DMS 273 treated with DMSO at 0.1 percent for 48 hours (cell line): ENCODE data around the gene TMEM39B.
"Not testable (repeated sequence)": the region's sequence is repeated elsewhere in the genome, so short reads cannot be mapped to it uniquely, and the experiment has no call there.

ENCODE experiments used
- DNase-seq: peaks from one replicate; lab custom pipeline; 2025; lab: John Stamatoyannopoulos, UW

TMEM39B gene

GRCh38 chr1:32072622-32073298 lies at the start of gene TMEM39B:
TSS of gene TMEM39B (plus strand) at chr1:32072939. CDS start at chr1:32073048, 109 bp downstream.
- peak; percentile 86 for DNase-seq

DNA sequence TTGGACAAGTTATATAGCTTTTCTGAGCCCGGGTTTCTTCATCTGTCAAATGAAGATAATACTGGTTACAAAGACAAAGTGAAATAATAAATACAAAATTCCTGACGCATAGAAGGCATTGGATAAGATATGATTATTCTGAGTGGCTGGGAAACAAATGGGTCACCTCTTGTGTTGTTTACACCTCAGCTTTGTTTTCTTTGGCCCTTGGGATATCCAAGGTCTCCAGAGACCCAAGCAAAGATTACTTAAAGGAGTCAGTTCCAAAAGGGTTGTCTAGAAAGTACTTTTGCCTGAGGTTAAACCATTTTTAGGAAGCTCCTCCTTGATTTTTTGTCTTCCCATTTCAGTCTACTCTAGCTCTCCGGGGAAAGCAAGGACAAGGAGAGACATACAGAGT lies 49.4 kb upstream of the TMEM39B start:
- no peak for DNase-seq

DNA sequence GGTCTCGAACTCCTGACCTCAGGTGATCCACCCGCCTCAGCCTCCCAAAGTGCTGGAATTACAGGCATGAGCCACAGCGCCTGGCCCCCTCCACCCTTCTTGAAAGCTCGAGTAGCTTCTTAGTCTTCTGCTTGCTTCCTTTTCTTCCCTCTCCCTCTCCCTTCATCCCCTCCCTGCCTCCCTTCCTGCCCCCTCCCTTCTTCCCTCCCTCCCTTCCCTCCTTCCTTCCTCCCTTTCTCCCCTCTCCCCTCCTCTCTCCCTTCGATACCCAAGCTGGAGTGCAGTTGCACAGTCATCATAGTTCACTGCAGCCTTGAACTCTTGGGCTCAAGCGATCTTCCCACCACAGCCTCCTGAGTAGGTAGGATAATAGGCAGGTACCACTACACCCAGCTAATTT lies 47.2 kb upstream of the TMEM39B start:
- no peak for DNase-seq

GRCh38 chr1:32028746-32029145 lies 44.0 kb upstream of the TMEM39B start:
- DNase-seq: no peak

- DNase-seq: no peak
Measured at GRCh38 chr1:32031578-32032274, 41.0 kb upstream of the TMEM39B start.

DNA sequence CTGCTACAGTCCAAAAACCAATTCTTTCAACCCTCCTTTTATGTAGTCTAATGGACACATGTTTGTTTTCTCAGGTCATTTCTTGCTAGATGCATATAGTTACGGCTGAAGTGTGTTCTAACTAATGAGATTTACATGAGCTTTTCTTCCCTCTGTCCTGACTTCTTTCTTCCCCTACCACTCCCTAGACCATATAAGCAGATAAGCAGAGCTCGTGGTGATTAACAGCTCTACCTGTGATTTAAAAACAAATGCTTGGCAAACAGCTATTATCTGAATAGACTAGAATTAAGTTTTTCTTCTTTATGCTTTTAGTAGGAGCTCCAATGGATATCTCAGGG lies 40.5 kb upstream of the TMEM39B start:
- no peak for DNase-seq

DNA sequence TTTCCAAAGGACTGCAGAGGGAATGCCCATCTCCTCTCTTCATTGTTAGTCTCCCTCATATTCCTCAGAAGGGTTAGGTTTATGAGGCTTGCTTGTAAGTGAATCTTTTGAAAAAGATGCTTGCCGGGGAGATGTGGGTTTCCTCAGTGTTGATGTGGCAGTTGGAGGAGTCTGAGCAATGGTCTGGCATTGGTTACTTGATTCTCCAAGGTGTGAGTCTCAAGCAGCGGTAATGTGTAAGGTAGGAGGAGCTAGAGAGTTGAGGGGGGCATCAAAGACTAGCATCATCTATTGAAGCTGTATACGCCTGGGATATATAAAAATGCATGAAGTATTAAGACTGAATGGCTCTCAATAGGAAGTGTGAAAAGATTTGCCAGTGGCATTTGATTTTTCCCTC lies 37.6 kb upstream of the TMEM39B start:
- no peak for DNase-seq

DNA sequence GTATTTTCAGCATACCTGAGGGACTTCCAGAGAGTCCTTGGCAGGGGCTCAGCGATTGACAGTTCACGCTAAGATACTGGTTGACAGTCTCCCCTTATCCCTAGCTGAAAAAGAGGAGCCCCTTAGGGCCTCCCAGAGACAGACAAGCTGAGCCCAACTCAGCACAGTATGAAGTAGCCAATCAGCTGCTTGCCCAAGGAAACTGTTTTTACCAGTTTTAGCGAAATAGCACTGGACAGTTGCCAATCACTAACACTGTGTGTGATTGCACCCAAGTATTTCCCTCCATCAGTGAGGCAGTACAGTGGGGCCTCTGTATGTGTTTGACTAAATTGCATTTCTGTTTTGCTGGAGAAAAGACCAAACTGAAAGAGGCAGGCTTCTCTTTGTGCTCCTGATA lies 32.0 kb upstream of the TMEM39B start:
- DNase-seq: no peak

- DNase-seq: no peak
Measured at GRCh38 chr1:32042330-32042729, 30.4 kb upstream of the TMEM39B start.

- no peak for DNase-seq
Measured at GRCh38 chr1:32044234-32044633, 28.5 kb upstream of the TMEM39B start.

DNA sequence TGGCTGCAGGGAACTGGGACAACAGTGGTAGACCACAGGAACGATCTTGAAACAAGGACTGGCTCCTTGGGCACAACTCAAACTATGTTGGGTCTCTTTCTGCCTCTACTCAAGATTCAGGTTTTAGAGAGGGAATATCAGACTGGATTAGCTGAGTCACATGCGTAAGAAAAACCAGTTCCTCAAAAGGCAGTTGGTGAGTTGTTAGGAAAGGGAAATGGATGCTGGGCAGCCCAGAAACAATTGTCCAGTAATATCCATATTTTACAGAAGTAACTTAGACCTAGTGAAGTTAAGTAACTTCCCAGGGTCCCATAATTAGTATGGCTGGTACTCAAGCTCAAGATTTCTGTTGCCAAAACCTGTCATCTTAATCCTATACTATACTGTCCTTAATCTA lies 27.0 kb upstream of the TMEM39B start:
- no peak for DNase-seq

DNA sequence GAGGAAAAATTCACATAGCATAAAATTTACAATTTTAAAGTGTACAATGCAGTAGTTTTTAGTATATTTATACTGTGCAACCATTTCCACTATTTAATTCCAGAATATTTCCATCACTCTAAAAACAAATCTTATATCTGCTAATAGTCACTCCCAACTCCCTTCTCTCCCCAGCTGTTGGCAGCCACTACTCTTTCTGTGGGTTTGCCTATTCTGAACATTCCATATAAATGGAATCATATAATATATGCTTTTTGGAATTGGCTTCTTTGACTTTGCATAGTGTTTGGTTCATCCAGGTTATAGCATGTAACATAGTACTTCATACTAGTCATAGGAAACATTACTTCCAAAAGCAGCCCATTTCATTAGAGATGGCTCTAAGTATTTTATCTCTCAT lies 25.0 kb upstream of the TMEM39B start:
- no peak for DNase-seq

- DNase-seq: no peak
Measured at GRCh38 chr1:32048440-32048839, 24.3 kb upstream of the TMEM39B start.

GRCh38 chr1:32051706-32052105 lies 21.0 kb upstream of the TMEM39B start:
- no peak for DNase-seq

DNA sequence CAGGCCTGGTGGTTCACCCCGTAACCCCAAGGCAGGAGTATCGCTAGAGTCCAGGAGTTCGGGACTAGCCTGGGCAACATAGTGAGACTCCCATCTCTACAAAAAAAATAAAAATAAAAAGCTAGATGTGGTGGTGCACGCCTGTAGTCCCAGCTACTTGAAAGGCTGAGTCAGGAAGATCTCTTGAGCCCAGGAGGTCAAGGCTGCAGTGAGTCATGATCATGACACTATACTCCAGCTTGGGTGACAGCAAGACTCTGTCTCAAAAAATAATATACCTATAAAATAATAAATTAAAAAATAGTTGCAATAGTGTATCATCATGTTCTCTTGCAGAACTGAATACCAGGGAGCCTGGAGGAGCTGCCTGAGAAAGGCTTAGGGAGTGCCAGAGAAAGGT lies 19.9 kb upstream of the TMEM39B start:
- DNase-seq: no peak

- DNase-seq: no peak
Measured at GRCh38 chr1:32055416-32055815, 17.3 kb upstream of the TMEM39B start.

GRCh38 chr1:32056598-32056997 lies 16.1 kb upstream of the TMEM39B start:
- no peak for DNase-seq

DNA sequence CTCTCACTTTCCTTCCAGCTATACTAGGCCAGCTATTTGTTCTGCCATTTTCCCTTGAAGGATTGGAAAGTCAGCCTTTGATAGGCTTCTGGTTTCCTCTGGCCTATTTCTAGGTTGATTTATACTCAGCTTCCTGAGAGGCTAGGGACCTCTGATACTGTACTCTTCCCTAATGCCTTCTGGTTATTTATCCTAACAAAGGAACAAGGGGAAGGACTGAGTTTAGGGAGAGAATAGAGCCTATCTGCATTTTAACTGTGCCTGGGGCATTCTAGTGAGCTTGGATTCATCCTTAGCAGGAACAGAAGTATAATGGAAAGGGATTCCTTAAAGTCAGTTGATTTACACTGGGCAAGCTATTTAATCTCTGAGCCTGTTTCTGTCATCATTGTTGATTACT lies 11.8 kb upstream of the TMEM39B start:
- no peak for DNase-seq

GRCh38 chr1:32062867-32063230 lies 9.9 kb upstream of the TMEM39B start:
- no peak for DNase-seq

- peak; percentile 87 for DNase-seq
Measured at GRCh38 chr1:32063261-32063681, 9.5 kb upstream of the TMEM39B start.

DNA sequence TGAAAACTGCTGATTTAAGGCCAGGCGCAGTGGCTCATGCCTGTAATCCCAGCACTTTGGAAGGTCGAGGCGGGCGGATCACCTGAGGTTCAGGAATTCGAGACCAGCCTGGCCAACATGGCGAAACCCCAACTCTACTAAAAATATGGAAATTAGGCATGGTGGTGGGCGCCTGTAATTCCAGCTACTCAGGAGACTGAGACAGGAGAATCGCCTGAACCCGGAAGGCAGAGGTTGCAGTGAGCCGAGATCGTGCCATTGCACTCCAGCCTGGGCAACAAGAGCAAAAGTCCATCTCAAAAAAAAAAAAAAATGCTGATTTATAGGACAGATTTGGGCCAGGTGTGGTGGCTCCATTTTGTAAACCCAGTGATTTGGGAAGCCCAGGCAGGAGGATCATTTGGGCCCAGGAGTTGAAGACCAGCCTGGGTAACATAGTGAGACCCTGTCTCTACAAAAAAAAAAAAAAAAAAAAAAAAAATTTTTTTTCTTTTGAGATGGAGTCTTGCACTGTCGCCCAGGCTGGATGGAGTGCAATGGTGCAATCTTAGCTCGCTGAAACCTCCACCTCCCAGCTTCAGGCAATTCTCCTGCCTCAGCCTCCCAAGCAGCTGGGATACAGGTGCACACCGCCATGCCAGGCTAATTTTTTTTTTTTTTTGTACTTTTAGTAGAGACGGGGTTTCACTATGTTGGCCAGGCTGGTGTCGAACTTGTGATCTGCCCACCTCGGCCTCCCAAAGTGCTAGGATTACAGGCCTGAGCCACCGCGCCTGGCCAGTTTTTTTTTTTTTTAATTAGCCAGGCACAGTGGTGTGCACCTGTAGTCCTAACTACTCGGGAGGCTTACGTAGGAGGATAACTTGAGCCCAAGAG lies 6.9 kb upstream of the TMEM39B start:
- not testable (repeated sequence) for DNase-seq

- peak; percentile 38 for DNase-seq
Measured at GRCh38 chr1:32066489-32066873, 6.3 kb upstream of the TMEM39B start.

DNA sequence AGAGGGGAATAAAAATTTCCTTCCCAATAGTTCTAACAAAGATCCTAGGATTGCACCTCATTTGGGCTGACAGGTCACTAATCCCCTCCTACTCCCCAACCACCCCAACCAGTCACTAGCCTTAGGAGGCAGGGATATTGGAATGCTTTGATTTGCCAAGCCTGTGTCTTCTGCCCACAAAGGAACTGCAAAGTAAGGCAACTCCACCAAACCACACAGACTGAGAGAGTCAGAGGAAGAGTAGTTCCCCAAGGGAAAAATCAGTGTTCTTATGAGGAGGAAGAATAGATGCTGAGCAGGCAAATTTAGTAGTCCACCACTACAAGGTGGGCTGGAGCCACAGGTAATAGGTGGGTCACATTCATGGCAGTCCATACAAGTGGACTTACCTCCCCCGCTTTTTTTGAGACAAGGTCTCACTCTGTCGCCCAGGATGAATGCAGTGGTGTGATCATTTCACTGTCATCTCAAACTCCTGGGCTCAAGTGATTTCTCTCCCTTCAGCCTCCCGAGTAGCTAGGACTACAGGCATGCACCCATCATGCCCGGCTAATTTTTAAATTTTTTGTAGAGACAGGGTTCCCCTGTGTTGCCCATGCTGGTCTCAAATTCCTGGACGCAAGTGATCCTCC lies 3.7 kb upstream of the TMEM39B start:
- no peak for DNase-seq
